Left forelimb (tissue), 1 donor: ENCODE results near the gene CREBBP.

Experiments used
- DNase-seq: peaks from one replicate; pipeline ENCODE4 v3.0.0-alpha.2; 2018; ENCODE audit warnings: low spot score

Gene CREBBP

DNA sequence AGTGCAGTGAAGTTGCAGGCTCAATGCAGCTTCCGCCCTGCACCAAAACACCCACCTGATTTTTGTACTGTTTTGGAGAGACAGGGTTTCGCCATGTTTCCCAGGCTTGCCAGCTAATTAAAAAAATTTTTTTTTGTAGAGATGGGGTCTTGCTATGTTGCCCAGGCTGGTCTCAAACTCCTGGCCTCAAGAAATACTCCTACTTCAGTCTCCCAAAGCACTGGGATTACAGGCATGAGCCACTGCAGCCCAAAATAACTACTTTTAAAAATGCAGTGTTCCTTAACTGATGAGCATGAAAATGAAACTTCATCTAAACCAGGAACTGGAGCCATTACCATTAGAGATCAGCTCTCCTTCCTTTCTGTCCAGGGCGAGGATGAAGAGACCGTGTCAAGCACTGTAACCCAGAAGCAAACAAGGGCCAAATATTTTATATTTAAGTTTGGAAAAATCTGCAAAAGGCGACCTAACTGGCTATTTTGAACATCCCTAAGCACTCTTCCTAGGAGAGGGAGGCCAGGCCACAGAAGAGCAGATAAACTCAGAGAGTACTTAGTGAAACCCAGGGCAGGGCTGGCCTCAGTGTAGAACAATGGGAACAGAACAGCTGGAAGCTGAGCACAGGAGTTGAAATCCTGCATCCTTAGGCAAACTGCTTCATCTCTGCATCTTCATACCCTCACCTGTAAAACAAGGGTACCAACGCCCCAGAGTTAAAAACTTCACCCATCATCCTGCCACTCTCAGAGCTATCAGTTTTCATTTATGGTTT, 24.0 kb downstream of the CREBBP start:
- no peak for DNase-seq

- DNase-seq = no peak
Measured at GRCh38 chr16:3854750-3855541, 25.6 kb downstream of the CREBBP start.

DNA sequence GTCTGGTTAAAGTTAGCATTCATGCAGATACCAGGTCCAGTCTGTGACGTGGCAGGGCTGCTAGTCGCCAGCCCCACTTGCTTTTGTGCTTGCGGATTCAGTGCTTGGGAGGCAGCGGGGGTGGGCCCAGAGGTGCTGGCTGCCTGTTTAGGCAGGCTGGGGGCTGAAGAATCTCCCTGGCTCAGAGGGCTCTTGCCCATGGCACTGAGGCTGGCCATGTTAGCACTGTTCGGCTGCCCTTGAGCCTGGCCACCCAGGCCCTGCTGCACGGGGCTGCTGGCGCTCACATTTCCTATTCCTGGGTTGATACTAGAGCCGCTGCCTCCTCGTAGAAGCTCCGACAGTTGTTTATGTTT, 30.0 kb downstream of the CREBBP start:
- no peak for DNase-seq

GRCh38 chr16:3849751-3850543, 30.6 kb downstream of the CREBBP start:
- DNase-seq = no peak

- DNase-seq = no peak
Measured at GRCh38 chr16:3846595-3847091, 33.9 kb downstream of the CREBBP start.

DNA sequence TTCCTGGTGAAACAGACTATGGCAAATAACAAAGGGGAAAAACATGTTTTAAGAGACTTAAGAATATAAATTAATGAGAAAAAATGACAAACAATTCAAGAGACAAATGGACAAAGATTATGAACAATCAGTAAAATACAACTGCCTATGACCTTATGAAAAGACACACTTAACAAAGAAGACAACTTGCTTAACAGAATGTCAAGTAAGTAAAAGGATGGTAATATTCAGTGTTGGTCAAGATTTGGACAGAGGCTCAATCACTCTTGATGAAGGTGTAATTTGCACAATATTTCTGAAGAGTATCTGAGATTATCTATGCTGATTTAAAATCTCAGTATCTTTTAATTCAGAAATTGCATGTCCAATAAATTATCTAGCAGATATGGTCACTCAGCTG, 34.4 kb downstream of the CREBBP start:
- no peak for DNase-seq

- no peak for DNase-seq
Measured at GRCh38 chr16:3842994-3843393, 37.5 kb downstream of the CREBBP start.

- DNase-seq = no peak
Measured at GRCh38 chr16:3841729-3842508, 38.6 kb downstream of the CREBBP start.

- no peak for DNase-seq
Measured at GRCh38 chr16:3839402-3840184, 40.9 kb downstream of the CREBBP start.

DNA sequence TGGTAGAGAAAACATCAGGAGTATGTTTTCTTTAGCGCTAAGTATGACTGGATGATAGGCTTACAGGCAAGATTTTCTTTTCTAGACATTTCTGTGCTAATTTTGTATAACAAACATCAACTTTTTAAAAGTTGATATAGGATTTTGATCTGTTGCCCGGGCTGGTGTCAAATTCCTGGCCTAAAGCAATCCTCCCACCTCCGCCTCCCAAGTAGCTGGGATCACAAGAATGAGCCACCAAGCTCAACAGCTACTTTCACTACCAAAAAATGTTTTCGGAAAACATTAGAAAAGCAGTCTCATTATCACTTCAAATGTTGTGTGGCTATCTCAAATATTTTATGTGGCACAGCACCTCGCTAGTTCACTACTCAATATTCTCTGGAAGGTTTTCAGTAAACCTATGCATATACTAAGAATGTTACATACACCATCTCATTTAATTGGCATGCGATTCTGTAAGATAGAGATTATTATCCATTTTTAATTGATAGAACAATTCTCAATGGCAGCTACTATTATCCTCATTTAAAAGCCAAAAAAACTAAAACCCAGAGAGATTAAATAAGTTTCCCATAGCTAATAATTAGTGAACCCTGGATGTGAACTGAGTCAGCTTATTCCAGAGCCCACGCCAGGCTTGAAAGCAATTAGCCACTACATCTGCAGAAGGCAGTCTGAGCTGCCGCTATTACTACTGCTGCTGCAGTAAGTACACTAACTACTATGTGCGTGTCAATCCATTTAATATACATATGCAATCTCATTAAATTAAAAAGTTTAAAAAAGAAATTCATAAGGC, 41.7 kb downstream of the CREBBP start:
- DNase-seq = no peak

DNA sequence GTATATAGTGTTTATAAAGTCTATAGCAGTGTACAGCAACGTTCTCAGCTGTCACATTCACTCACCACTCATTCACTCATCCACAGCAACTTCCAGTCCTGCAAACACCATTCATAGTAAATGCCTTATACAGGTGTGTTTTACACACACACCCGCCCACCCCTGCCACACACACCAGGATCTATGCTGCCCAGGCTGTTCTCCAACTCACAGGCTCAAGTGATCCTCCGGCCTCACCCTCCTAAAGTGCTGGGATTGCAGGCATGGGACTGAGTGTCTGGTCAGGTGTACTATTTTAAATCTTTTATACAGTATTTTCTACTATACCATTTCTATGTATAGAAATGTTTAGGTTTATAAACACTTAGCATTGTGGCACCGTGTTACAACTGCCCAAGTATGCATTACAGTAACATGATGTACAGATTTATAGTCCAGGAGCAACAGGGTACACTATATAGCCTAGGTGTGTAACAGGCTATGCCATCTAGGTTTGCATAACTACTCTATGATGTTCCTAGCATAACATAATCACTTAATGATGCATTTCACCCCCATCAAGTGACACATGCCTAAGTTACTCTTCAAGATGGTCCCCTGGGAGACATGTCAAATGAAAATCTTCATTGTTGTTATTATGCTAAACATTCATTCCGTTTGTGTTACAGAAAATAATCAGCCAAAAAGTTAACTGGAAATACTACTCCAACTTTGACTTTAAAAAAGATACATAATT, 42.5 kb downstream of the CREBBP start:
- DNase-seq = no peak

GRCh38 chr16:3836641-3837040, 43.9 kb downstream of the CREBBP start:
- DNase-seq = no peak

- no peak for DNase-seq
Measured at GRCh38 chr16:3835089-3835602, 45.4 kb downstream of the CREBBP start.

- DNase-seq = no peak
Measured at GRCh38 chr16:3832668-3833067, 47.8 kb downstream of the CREBBP start.

DNA sequence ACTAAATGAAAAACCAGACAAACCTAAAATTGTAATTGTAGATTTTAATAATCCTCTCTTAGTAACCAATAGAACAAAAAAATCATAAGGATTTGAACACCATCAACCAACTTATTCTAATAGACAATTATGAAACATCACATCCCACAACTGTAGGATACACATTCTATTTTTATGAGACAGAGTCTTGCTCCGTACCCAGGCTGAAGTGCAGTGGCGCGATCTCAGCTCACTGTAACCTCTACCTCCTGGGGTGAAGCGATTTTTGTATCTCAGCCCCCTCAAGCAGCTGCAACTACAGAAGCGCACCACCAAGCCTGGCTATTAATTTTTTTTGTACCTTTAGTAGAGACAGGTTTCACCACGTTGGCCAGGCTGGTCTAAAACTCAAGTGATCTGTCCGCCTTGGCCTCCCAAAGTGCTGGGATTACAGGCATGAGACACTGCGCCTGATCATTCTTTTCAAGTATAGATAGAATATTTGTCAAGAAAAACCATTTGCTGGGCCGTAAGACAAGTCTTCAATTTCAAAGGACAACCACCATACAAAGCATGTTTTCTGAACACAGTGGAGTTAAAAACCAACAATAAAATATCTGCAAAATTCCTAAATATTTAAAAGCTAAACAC, 49.8 kb downstream of the CREBBP start:
- no peak for DNase-seq

DNA sequence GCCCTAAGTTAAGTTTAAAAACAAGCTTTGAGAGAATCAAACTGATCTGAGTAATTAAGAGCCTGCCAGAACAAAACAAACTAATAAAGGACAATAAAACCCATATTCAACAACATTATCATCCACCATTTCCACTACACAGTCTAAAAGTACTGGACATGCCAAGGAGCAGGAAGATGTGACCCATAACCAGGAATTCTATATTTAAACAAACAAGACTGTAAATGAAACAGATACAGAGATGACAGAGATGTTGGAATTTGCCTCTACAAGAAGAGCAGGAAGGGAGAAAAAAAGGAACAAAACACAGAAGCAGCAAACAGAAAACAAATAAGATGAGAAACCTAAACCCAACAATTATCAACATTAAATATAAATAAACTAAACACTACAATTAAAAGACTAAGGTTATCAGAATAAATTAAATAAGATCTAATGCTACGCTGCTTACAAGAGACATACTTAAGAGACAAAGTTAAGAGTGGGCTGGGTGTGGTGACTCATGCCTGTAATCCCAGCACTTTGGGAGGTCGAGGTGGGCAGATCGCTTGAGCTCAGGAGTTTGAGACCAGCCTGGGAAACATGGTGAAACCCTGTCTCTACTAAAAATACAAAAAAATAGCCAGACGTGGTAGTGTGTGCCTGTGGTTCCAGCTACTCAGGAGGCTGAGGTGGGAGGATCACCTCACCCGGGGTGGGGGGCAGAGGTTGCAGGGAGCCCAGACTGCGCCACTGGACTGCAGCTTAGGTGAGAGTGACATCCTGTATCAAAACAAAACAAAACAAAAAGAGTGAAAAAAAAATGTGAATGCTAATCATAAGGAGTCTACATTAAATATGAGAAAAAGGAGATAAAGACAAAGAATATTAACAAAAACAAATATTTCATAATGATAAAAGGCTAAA, 50.6 kb downstream of the CREBBP start:
- DNase-seq = no peak

GRCh38 chr16:3825940-3826339, 54.6 kb downstream of the CREBBP start:
- DNase-seq = no peak

- DNase-seq = no peak
Measured at GRCh38 chr16:3825103-3825502, 55.4 kb downstream of the CREBBP start.
